Mesothelial cell of epicardium (in vitro differentiated cells): ENCODE measurements around the gene RBMS3. TPM values are rescaled to one million over a fixed set of nuclear protein-coding genes. Genes with fewer than 3 reads are reported as not detected.

Experiments
- DNase-seq, 2 experiments: peaks; one replicate each; pipeline ENCODE4 v3.0.0; 2021; ENCODE audit warnings: low spot score in 2 of 2; ENCODE audit not compliant: unreplicated experiment in 2 of 2
- H3K27ac Mint-ChIP-seq: 2 replicates; pipeline ENCODE4 v1.8.0; 2021; ENCODE audit warnings: mixed read lengths
- H3K27me3 Mint-ChIP-seq: 2 replicates; pipeline ENCODE4 v1.8.0; 2021; ENCODE audit warnings: low read depth, mixed read lengths
- H3K36me3 Mint-ChIP-seq: 2 replicates; pipeline ENCODE4 v1.8.0; 2021; ENCODE audit warnings: mixed read lengths
- H3K4me1 Mint-ChIP-seq: 2 replicates; pipeline ENCODE4 v1.8.0; 2021; ENCODE audit warnings: mixed read lengths
- H3K4me3 Mint-ChIP-seq: 2 replicates; pipeline ENCODE4 v1.8.0; 2021; ENCODE audit warnings: mild to moderate bottlenecking, moderate library complexity, mixed read lengths
- H3K9me3 Mint-ChIP-seq: 2 replicates; pipeline ENCODE4 v1.8.0; 2021; ENCODE audit warnings: mixed read lengths
- total RNA-seq: library from RNA; stranded (reverse); gene quantifications from 3 replicates; pipeline ENCODE4 v1.2.1, GENCODE V29; 2021
- TF ChIP-seq, protein P1 (sequence below): fragments of 200-600 bp; sonication (generic); IDR thresholded peaks from one replicate; pipeline ENCODE4 v1.5.0; 2021; ENCODE audit warnings: antibody characterized with exemption; ENCODE audit not compliant: unreplicated experiment

Gene RBMS3
- total RNA-seq, 1 donor from 2014 or later, result 42.5 TPM

DNA sequence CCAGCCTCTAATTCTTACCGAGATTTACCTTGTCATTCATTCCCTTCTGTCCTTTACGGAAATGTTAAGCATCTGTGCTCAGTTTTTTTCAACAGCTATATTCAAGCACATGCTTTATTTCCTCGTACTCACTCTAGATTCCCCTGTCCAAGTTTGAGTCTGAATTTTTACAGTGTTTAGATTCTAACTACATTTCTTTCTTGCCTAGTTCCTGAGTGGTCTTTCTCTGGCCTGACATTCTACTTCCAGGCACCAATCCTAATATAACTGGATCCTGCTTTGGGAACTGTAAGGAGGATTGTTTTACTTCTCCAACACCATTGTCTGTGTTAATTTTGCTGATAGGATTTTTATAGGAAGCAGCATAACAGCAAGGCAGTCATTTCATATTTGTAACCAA, 222.4 kb downstream of the RBMS3 start:
- no peaks in the 10 kb centered on the region for H3K4me1 Mint-ChIP-seq
- DNase-seq, result no peak
- H3K9me3 Mint-ChIP-seq, result peaks cover 41% of the 10 kb centered on the region
- no peak overlapping the region for H3K4me3 Mint-ChIP-seq
- TF ChIP-seq, protein P1, sequence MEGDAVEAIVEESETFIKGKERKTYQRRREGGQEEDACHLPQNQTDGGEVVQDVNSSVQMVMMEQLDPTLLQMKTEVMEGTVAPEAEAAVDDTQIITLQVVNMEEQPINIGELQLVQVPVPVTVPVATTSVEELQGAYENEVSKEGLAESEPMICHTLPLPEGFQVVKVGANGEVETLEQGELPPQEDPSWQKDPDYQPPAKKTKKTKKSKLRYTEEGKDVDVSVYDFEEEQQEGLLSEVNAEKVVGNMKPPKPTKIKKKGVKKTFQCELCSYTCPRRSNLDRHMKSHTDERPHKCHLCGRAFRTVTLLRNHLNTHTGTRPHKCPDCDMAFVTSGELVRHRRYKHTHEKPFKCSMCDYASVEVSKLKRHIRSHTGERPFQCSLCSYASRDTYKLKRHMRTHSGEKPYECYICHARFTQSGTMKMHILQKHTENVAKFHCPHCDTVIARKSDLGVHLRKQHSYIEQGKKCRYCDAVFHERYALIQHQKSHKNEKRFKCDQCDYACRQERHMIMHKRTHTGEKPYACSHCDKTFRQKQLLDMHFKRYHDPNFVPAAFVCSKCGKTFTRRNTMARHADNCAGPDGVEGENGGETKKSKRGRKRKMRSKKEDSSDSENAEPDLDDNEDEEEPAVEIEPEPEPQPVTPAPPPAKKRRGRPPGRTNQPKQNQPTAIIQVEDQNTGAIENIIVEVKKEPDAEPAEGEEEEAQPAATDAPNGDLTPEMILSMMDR, result no peak
- peaks cover 22% of the 10 kb centered on the region for H3K36me3 Mint-ChIP-seq
- H3K27ac Mint-ChIP-seq, result no peak overlapping the region
- H3K27me3 Mint-ChIP-seq, result no peaks in the 10 kb centered on the region

DNA sequence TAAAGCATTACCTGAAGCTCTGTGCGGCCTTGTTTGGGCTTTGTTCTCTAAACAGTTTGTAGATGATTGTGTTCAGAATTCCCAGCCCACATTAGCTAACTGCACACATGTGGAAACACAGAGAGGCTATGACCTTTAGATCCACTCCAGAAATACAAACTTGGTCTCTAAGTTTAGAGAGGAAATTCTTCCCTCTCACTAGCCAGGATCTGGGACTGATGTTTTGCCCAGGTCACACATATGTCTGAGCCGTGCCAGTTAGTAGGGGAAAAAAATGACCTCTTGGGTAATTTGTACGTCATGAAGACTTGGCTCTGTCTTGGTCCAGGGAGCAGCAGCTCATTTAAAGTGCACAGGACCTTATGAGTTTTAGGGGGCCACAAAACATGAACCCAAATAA, 223.1 kb downstream of the RBMS3 start:
- DNase-seq, result no peak
- Mint-ChIP-seq H3K36me3 (peaks cover 26% of the 10 kb centered on the region), H3K27me3 (no peaks in the 10 kb centered on the region), H3K27ac (no peak overlapping the region), H3K9me3 (peaks cover 45% of the 10 kb centered on the region), H3K4me3 (no peak overlapping the region), H3K4me1 (no peaks in the 10 kb centered on the region)
- TF ChIP-seq, protein P1, result no peak

DNA sequence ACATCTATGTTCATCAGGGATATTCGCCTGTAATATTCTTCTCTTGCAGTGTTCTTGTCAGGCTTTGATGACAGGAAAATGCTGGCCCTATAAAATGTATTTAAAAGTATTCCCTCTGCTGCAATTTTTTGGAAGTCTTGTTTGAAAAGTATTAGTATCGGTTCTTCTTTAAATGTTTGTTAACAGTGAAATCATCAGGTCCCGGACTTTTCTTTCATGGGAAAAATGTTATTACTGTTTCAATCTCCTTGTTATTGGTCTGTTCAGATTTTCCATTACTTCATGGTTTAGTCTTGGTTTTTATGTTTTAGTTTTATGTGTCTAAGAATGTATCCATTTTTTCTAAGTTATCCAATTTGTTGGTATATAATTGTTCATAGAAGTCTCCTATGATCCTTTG, 225.6 kb downstream of the RBMS3 start:
- peaks cover 27% of the 10 kb centered on the region for H3K36me3 Mint-ChIP-seq
- TF ChIP-seq, protein P1, result no peak
- H3K27me3 Mint-ChIP-seq, result no peaks in the 10 kb centered on the region
- H3K9me3 Mint-ChIP-seq, result peaks cover 45% of the 10 kb centered on the region
- no peak overlapping the region for H3K4me3 Mint-ChIP-seq
- DNase-seq, result no peak
- H3K27ac Mint-ChIP-seq, result no peak overlapping the region
- H3K4me1 Mint-ChIP-seq, result no peaks in the 10 kb centered on the region

DNA sequence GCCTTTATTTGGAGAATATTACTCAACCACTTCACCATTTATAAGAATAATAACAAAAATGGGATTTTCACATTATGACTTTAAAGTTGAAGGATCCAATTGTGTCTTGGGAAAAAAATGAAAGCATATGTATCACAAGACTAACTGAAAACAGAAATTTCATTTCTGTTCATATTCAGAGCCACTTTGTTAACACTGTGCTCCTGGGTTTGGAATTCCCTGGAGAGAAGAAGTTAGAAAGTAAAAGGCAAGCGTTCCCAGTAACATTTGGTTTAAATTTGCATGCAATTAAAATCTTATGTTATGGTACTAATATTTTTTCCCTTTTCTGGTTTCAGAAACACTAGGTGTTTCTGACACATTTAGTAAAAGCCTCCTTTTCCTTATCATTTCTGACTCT, 230.8 kb downstream of the RBMS3 start:
- Mint-ChIP-seq H3K4me3 (no peak overlapping the region), H3K4me1 (peaks cover 19% of the 10 kb centered on the region), H3K27ac (no peak overlapping the region), H3K36me3 (peaks cover 7% of the 10 kb centered on the region), H3K9me3 (peaks cover 6% of the 10 kb centered on the region), H3K27me3 (no peaks in the 10 kb centered on the region)
- no peak for DNase-seq
- TF ChIP-seq, protein P1, result no peak

DNA sequence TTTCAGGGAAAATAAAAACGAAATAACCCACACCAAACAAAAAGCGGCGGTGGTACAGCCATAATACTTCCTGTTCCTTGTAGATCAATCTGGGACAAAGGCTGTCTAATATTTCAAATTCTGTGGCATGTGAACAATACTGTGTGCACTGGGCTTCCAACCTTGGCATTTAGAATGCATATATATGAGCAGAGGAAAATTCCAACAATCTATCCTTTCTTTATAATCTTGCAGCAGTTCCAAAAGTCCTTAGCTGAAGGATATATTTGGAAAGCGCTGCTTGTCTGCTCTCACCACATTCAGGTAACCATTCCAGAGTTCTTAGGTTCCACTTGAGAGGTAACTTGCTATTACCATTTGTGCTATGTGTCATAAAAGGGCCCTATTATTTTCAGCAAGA, 231.8 kb downstream of the RBMS3 start:
- no peak for DNase-seq
- TF ChIP-seq, protein P1, result no peak
- Mint-ChIP-seq H3K27me3 (no peaks in the 10 kb centered on the region), H3K9me3 (peaks cover 5% of the 10 kb centered on the region), H3K36me3 (peaks cover 7% of the 10 kb centered on the region), H3K27ac (peak overlapping the region; percentile 14), H3K4me3 (no peak overlapping the region), H3K4me1 (peaks cover 19% of the 10 kb centered on the region)

DNA sequence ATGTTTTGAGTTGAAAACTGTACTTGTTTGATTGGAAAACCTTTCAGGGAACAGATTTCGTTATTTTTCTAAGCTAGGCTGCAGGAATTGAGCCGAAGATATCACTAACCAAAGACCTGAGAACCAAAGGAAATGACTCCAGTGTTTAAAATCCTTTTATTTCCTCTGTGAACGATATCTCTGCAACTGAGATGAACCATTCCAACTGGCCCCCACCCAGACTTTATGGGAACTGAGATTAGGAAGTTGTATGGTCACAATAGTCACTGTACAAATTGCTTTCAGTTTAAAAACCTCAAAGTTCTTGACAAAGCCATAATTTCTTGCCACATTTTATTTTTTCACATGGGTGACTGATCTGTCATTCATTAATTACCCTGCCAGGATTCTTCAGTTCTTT, 232.4 kb downstream of the RBMS3 start:
- TF ChIP-seq, protein P1, result no peak
- peaks cover 7% of the 10 kb centered on the region for H3K36me3 Mint-ChIP-seq
- H3K9me3 Mint-ChIP-seq, result peaks cover 5% of the 10 kb centered on the region
- peak overlapping the region; percentile 14 for H3K27ac Mint-ChIP-seq
- no peaks in the 10 kb centered on the region for H3K27me3 Mint-ChIP-seq
- no peak for DNase-seq
- peaks cover 19% of the 10 kb centered on the region for H3K4me1 Mint-ChIP-seq
- H3K4me3 Mint-ChIP-seq, result no peak overlapping the region
